H1 (cell line): ENCODE measurements around the gene JPT1. TPM values are rescaled to one million over a fixed set of nuclear protein-coding genes. Genes with fewer than 3 reads are reported as not detected.

Experiments used
- CTCF ChIA-PET: fragments of 300-600 bp; sonication (Branson Sonifier 250); formaldehyde crosslinking; loops from one replicate; lab custom pipeline; 2021; ENCODE audit not compliant: partially characterized antibody; lab: Charles Lee
- POLR2A ChIA-PET: fragments of 300-600 bp; sonication (Branson Sonifier 250); formaldehyde crosslinking; loops from one replicate; lab custom pipeline; 2021; ENCODE audit warnings: inconsistent platforms; ENCODE audit not compliant: partially characterized antibody; lab: Charles Lee
- DNase-seq, 2 experiments: peaks; one replicate each; pipeline versions ENCODE4 v3.0.0 to v3.0.0-alpha.2; 2010 to 2022; ENCODE audit warnings: low spot score in 2 of 2, low read depth in 1 of 2, mixed read lengths in 1 of 2
- FAIRE-seq: peaks from 2 replicates; lab custom pipeline; 2011; peaks lifted over from hg19 to GRCh38; lab: Jason Lieb, UNC
- H2AFZ ChIP-seq: 2 replicates; pipeline ENCODE4 v1.8.1; 2012; ENCODE audit warnings: low read length, inconsistent platforms
- H2AK5ac ChIP-seq: 2 replicates; pipeline ENCODE4 v1.6.1; 2013; ENCODE audit warnings: low read depth, low read length
- H2BK120ac ChIP-seq: replicated peaks from 2 replicates; pipeline ENCODE3; 2013; ENCODE audit warnings: low read depth, low read length, inconsistent platforms
- H2BK12ac ChIP-seq: 2 replicates; pipeline ENCODE4 v1.6.1; 2013; ENCODE audit warnings: low read depth, low read length
- H2BK15ac ChIP-seq: 2 replicates; pipeline ENCODE4 v1.6.1; 2013; ENCODE audit warnings: low read length
- H2BK20ac ChIP-seq: 2 replicates; pipeline ENCODE4 v1.6.1; 2013; ENCODE audit warnings: low read length
- H2BK5ac ChIP-seq: 2 replicates; pipeline ENCODE4 v1.6.1; 2013; ENCODE audit warnings: low read depth, low read length
- H3K14ac ChIP-seq: 2 replicates; pipeline ENCODE4 v1.6.1; 2013; ENCODE audit warnings: inconsistent platforms; ENCODE audit not compliant: insufficient read length
- H3K18ac ChIP-seq: 2 replicates; pipeline ENCODE4 v1.6.1; 2013; ENCODE audit warnings: low read length; ENCODE audit errors: extremely low read depth
- H3K23ac ChIP-seq: 2 replicates; pipeline ENCODE4 v1.6.1; 2013; ENCODE audit warnings: inconsistent platforms; ENCODE audit not compliant: insufficient read length
- H3K23me2 ChIP-seq: 2 replicates; pipeline ENCODE4 v1.6.1; 2013; ENCODE audit warnings: low read depth, low read length
- H3K27ac ChIP-seq: 2 replicates; pipeline ENCODE4 v1.6.1; 2011; ENCODE audit warnings: low read depth, low read length, inconsistent platforms
- H3K27me3 ChIP-seq, 4 experiments: replicated peaks in 1 of 4; 1 replicate in 1 of 4; 2 replicates in 3 of 4; pipeline versions ENCODE4 v1.6.1 to v1.8.1; 2011 to 2013; ENCODE audit warnings: low read length in 3 of 4, mild to moderate bottlenecking in 3 of 4, inconsistent platforms in 2 of 4, mixed read lengths in 2 of 4, moderate library complexity in 1 of 4; ENCODE audit not compliant: control insufficient read depth in 3 of 4, insufficient read depth in 3 of 4; ENCODE audit errors: extremely low read depth in 1 of 4
- H3K36me3 ChIP-seq, 4 experiments: 2 replicates each; pipeline versions ENCODE4 v1.6.1 to v1.8.1; 2011 to 2013; ENCODE audit warnings: mild to moderate bottlenecking in 4 of 4, low read length in 3 of 4, moderate library complexity in 2 of 4, control low read depth in 1 of 4, inconsistent platforms in 1 of 4; ENCODE audit not compliant: insufficient read depth in 4 of 4, control insufficient read depth in 2 of 4
- H3K4ac ChIP-seq: replicated peaks from 2 replicates; pipeline ENCODE3; 2013; ENCODE audit warnings: low read length, low read depth, mixed read lengths, inconsistent platforms; ENCODE audit not compliant: insufficient read length
- H3K4me1 ChIP-seq, 4 experiments: replicated peaks in 1 of 4; 1 replicate in 1 of 4; 2 replicates in 3 of 4; pipeline versions ENCODE4 v1.6.1 to v1.8.1; 2011 to 2013; ENCODE audit warnings: low read length in 3 of 4, inconsistent platforms in 2 of 4, mixed read lengths in 1 of 4; ENCODE audit not compliant: insufficient read depth in 4 of 4, control insufficient read depth in 3 of 4
- H3K4me2 ChIP-seq, 2 experiments: 2 replicates each; pipeline versions ENCODE4 v1.6.1 to v1.8.1; 2011 to 2013; ENCODE audit warnings: low read depth in 2 of 2, low read length in 2 of 2, control low read depth in 1 of 2, inconsistent platforms in 1 of 2, mild to moderate bottlenecking in 1 of 2; ENCODE audit not compliant: insufficient read depth in 1 of 2
- H3K4me3 ChIP-seq, 4 experiments: fragments of 200-600, 300-600 bp in 1 of 4; sonication (generic), shearing (Covaris generic), sonication (Bioruptor Twin) in 1 of 4; 2 replicates each; pipeline versions ENCODE4 v1.5.1 to v1.8.1; 2011 to 2016; ENCODE audit warnings: low read length in 4 of 4, low read depth in 3 of 4, control low read depth in 2 of 4, inconsistent platforms in 2 of 4, mild to moderate bottlenecking in 2 of 4, mixed read lengths in 1 of 4, moderate library complexity in 1 of 4; ENCODE audit not compliant: insufficient read depth in 2 of 4; ENCODE audit errors: extremely low read depth in 1 of 4
- H3K56ac ChIP-seq: replicated peaks from 2 replicates; pipeline ENCODE3; 2013; ENCODE audit warnings: low read depth, mild to moderate bottlenecking, mixed read lengths, low read length, inconsistent platforms; ENCODE audit not compliant: insufficient read length
- H3K79me1 ChIP-seq: 2 replicates; pipeline ENCODE4 v1.6.1; 2013; ENCODE audit warnings: low read depth, low read length, control low read depth
- H3K79me2 ChIP-seq, 2 experiments: 2 replicates each; pipeline versions ENCODE4 v1.6.1 to v1.8.1; 2012 to 2013; ENCODE audit warnings: low read length in 2 of 2, mild to moderate bottlenecking in 2 of 2, inconsistent platforms in 1 of 2; ENCODE audit not compliant: insufficient read depth in 2 of 2, control insufficient read depth in 1 of 2
- H3K9ac ChIP-seq, 4 experiments: replicated peaks in 1 of 4; 1 replicate in 1 of 4; 2 replicates in 3 of 4; pipeline versions ENCODE4 v1.6.1 to v1.8.1; 2011 to 2013; ENCODE audit warnings: low read depth in 3 of 4, low read length in 3 of 4, control low read depth in 2 of 4, mild to moderate bottlenecking in 2 of 4, moderate library complexity in 2 of 4, inconsistent platforms in 1 of 4; ENCODE audit errors: extremely low read depth in 1 of 4
- H3K9me3 ChIP-seq, 2 experiments: 2 replicates each; pipeline versions ENCODE4 v1.6.1 to v1.8.1; 2012 to 2013; ENCODE audit warnings: mild to moderate bottlenecking in 2 of 2, moderate library complexity in 2 of 2, control low read depth in 1 of 2, inconsistent platforms in 1 of 2, low read depth in 1 of 2, low read length in 1 of 2, mixed read lengths in 1 of 2; ENCODE audit not compliant: insufficient read depth in 2 of 2
- H4K20me1 ChIP-seq, 2 experiments: replicated peaks in 1 of 2; 2 replicates each; pipeline versions ENCODE3 to v1.8.1; 2011 to 2013; ENCODE audit warnings: inconsistent platforms in 2 of 2, low read length in 2 of 2, mild to moderate bottlenecking in 1 of 2; ENCODE audit not compliant: insufficient read depth in 2 of 2, control insufficient read depth in 1 of 2
- H4K5ac ChIP-seq: 2 replicates; pipeline ENCODE4 v1.6.1; 2013; ENCODE audit warnings: low read length, low read depth, mixed read lengths, inconsistent platforms; ENCODE audit not compliant: insufficient read length
- H4K8ac ChIP-seq: 2 replicates; pipeline ENCODE4 v1.8.0; 2013; ENCODE audit warnings: mild to moderate bottlenecking, moderate library complexity, low read length, inconsistent platforms; ENCODE audit not compliant: insufficient read depth; ENCODE audit errors: extremely low read depth
- H4K91ac ChIP-seq: replicated peaks from 2 replicates; pipeline ENCODE3; 2013; ENCODE audit warnings: low read length, mixed read lengths, inconsistent platforms; ENCODE audit not compliant: insufficient read length
- ATF2 ChIP-seq: IDR thresholded peaks from 2 replicates; pipeline ENCODE4 v1.6.1; 2012; ENCODE audit warnings: low read length, inconsistent platforms
- BACH1 ChIP-seq: IDR thresholded peaks from 2 replicates; pipeline ENCODE4 v1.6.1; 2012; ENCODE audit warnings: low read length, improper control_type of control experiment
- CTBP2 ChIP-seq: IDR thresholded peaks from 2 replicates; pipeline ENCODE4 v1.7.0; 2011; ENCODE audit warnings: borderline replicate concordance, mild to moderate bottlenecking, moderate library complexity, mixed read lengths, low read length; ENCODE audit not compliant: insufficient read depth, insufficient read length
- JUND ChIP-seq: IDR thresholded peaks from 2 replicates; pipeline ENCODE4 v1.6.1; 2011; ENCODE audit warnings: mild to moderate bottlenecking, improper control_type of control experiment, low read length
- KDM4A ChIP-seq: IDR thresholded peaks from one replicate; pipeline ENCODE4 v1.7.1; 2012; ENCODE audit warnings: low read depth, mild to moderate bottlenecking, moderate library complexity, low read length, inconsistent platforms; ENCODE audit not compliant: severe bottlenecking
- MAFK ChIP-seq: IDR thresholded peaks from 2 replicates; pipeline ENCODE4 v1.6.1; 2012; ENCODE audit warnings: low read depth, mild to moderate bottlenecking, improper control_type of control experiment, low read length
- NRF1 ChIP-seq: IDR thresholded peaks from 2 replicates; pipeline ENCODE4 v1.6.1; 2011; ENCODE audit warnings: mild to moderate bottlenecking, low read depth, low read length, improper control_type of control experiment
- TEAD4 ChIP-seq: IDR thresholded peaks from 2 replicates; pipeline ENCODE4 v1.6.1; 2012; ENCODE audit warnings: low read depth, low read length, inconsistent platforms, mixed read lengths
- WGBS, 2 experiments: shearing (Covaris generic) in 1 of 2; methylation state at CpG; one replicate each; pipeline versions ENCODE4 v1.1.6 to v1.1.7; 2013 to 2015; ENCODE audit warnings: low lambda C conversion rate in 2 of 2, mixed read lengths in 2 of 2, inconsistent platforms in 1 of 2, low coverage in 1 of 2, missing lambda C conversion rate in 1 of 2; ENCODE audit not compliant: insufficient replicate concordance in 2 of 2, insufficient coverage in 1 of 2, insufficient read length in 1 of 2; ENCODE audit errors: extremely low coverage in 1 of 2, missing lambda C conversion rate in 1 of 2; 5-methylcytosine and 5-hydroxymethylcytosine counted together
- polyA plus RNA-seq, 7 experiments: library from polyadenylated mRNA; depleted of rRNA in 3 of 7; stranded (reverse) in 5 of 7; unstranded in 2 of 7; fragments of >200 nt in 5 of 7; fragments of 200-250 nt in 2 of 7; gene quantifications; 1 replicate in 5 of 7; 2 replicates in 1 of 7; 4 replicates in 1 of 7; pipeline versions ENCODE4 v1.2.1 to v1.2.3, GENCODE V29; 2011 to 2013; ENCODE audit warnings: missing spikeins in 2 of 7, mixed read lengths in 2 of 7
- total RNA-seq: library from RNA; stranded (reverse); fragmentation: NEBNext Ultra II Directional; extraction: Animal tissue kit (Norgen Biotek cat#: 25700); gene quantifications from 2 replicates; pipeline ENCODE4 v1.2.1, GENCODE V29; 2021

The JPT1 gene
- total and polyA plus RNA-seq, 2 of the 8 experiments (the other 6 are each of a cell fraction or from before 2014, with no cell fraction given), result 154 to 369 TPM

GRCh38 chr17:75114552-75115314 lies 39.6 kb downstream of the JPT1 start:
- H3K27ac ChIP-seq, result no peak overlapping the region
- TF ChIP-seq ATF2, result no peak
- TF ChIP-seq BACH1, result no peak
- TF ChIP-seq TEAD4, result no peak
- no peak for TF ChIP-seq CTBP2
- TF ChIP-seq MAFK, result no peak
- TF ChIP-seq JUND, result no peak
- TF ChIP-seq KDM4A, result no peak
- TF ChIP-seq NRF1, result no peak

More at GRCh38 chr17:75114552-75115314, 39.6 kb downstream of the JPT1 start:
- H3K4me2 ChIP-seq, result peak overlapping the region in 1 of 2 experiments; percentile 47; a peak in 1 of 4 replicates
- no peak overlapping the region for H2BK15ac ChIP-seq
- no peak overlapping the region for H2BK5ac ChIP-seq
- no peak overlapping the region for H3K14ac ChIP-seq
- no peak overlapping the region for H4K91ac ChIP-seq
- no peak overlapping the region for H3K4ac ChIP-seq
- POLR2A ChIA-PET, result interaction anchor here (0.8 to 8.9 kb wide), 13 partner anchors 9 to 127 kb away, joined by 3 to 134 read pairs (median 5); partner anchors contain the start of genes JPT1, MRPL58, NT5C and SLC16A5
- WGBS, 2 experiments, result 86% methylated on average over 19 of the region's 19 CpGs; no CpG with 5 or more reads in 1 of the 2 experiments
- no peaks in the 10 kb centered on the region for H3K36me3 ChIP-seq
- H3K9me3 ChIP-seq, result no peaks in the 10 kb centered on the region
- CTCF ChIA-PET, result interaction anchor here (0.8 to 9.6 kb wide), 62 partner anchors 9 to 468 kb away, joined by 3 to 239 read pairs (median 7); partner anchors contain the start of genes HID1, JPT1, MIF4GD and MRPL58
- H2BK20ac ChIP-seq, result no peak overlapping the region
- H4K8ac ChIP-seq, result no peak overlapping the region
- H3K79me1 ChIP-seq, result peaks cover 5% of the 10 kb centered on the region; the same call in 1 of the 2 replicates
- no peak overlapping the region for H4K5ac ChIP-seq
- no peak for FAIRE-seq
- H3K4me3 ChIP-seq, result no peak overlapping the region; a peak in 1 of 8 replicates
- no peak for DNase-seq
- no peak overlapping the region; a peak in 2 of 7 replicates for H3K9ac ChIP-seq
- no peaks in the 10 kb centered on the region for H3K27me3 ChIP-seq
- no peak overlapping the region for H2AK5ac ChIP-seq
- peaks cover 4% of the 10 kb centered on the region; the same call in 1 of the 2 replicates for H3K23me2 ChIP-seq
- H3K56ac ChIP-seq, result no peak overlapping the region
- no peak overlapping the region for H3K23ac ChIP-seq
- no peak overlapping the region for H2BK120ac ChIP-seq
- no peak overlapping the region for H2BK12ac ChIP-seq
- no peak overlapping the region for H2AFZ ChIP-seq
- H3K18ac ChIP-seq, result no peak overlapping the region; the same call in 1 of the 2 replicates
- H4K20me1 ChIP-seq, result no peaks in the 10 kb centered on the region
- peaks cover 0 to 3% of the 10 kb centered on the region in 2 experiments; a peak in 1 of 4 replicates for H3K79me2 ChIP-seq
- H3K4me1 ChIP-seq, result peaks cover 0 to 2% (median 0%) of the 10 kb centered on the region in 4 experiments; a peak in 1 of 7 replicates
